Panc1 (cell line): ENCODE measurements around the gene P4HA3.

Source experiments
- POLR2AphosphoS5 ChIP-seq: IDR thresholded peaks from 2 replicates; pipeline ENCODE4 v1.6.1; 2012; ENCODE audit warnings: mild to moderate bottlenecking, low read depth, low read length, moderate library complexity
- SIN3A ChIP-seq: IDR thresholded peaks from 2 replicates; pipeline ENCODE4 v1.6.1; 2012; ENCODE audit warnings: low read depth, mild to moderate bottlenecking, low read length, moderate library complexity, borderline replicate concordance; ENCODE audit not compliant: insufficient read depth
- TCF7L2 ChIP-seq: IDR thresholded peaks from 2 replicates; pipeline ENCODE4 v1.6.1; 2011; ENCODE audit warnings: mild to moderate bottlenecking, low read depth, low read length, inconsistent platforms
- TF ChIP-seq, protein P1 (sequence below): fragments of 450-650 bp; IDR thresholded peaks from 2 replicates; pipeline ENCODE4 v1.5.1; 2017; ENCODE audit warnings: mild to moderate bottlenecking

DNA sequence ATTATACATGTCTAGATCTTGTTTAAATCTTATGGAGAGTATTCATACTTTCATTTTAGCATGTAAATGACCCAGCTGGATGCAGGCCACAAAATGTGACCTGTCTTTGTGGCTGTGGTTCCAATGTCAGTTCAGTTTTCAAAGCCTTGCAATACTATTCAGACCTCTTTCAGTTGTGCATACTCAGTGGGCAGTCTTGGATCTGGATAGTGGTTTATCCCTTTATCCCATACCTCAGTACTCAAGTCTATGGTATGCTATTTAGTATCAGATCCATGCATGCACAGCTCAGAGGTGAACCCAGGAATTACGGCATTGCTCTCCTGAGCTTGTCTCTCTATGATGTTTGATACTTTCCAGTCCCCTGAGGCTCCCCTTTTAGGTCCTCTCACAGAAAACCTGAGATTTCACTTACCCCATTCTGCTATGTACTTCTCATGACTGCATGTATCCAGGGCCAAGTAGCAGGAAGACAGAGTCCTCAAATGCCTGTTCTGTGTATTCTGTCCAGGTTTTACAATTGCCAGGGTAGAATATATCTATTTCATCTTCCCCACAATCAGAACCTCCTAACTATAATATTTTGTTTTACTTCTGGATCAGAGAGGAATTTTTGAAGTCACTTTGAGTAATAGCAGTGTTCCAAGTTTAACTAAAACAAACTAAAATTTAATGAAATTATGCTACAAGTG is 6.9 kb upstream of the P4HA3 start:
- TF ChIP-seq, protein P1, sequence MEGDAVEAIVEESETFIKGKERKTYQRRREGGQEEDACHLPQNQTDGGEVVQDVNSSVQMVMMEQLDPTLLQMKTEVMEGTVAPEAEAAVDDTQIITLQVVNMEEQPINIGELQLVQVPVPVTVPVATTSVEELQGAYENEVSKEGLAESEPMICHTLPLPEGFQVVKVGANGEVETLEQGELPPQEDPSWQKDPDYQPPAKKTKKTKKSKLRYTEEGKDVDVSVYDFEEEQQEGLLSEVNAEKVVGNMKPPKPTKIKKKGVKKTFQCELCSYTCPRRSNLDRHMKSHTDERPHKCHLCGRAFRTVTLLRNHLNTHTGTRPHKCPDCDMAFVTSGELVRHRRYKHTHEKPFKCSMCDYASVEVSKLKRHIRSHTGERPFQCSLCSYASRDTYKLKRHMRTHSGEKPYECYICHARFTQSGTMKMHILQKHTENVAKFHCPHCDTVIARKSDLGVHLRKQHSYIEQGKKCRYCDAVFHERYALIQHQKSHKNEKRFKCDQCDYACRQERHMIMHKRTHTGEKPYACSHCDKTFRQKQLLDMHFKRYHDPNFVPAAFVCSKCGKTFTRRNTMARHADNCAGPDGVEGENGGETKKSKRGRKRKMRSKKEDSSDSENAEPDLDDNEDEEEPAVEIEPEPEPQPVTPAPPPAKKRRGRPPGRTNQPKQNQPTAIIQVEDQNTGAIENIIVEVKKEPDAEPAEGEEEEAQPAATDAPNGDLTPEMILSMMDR: no peak; the same call in 1 of the 2 replicates
- TF ChIP-seq SIN3A (no peak), POLR2AphosphoS5 (no peak), TCF7L2 (no peak)
